Astrocyte (in vitro differentiated cells and primary cell): ENCODE results near the gene MAN2A1. TPM values are rescaled to one million over a fixed set of nuclear protein-coding genes. Genes with fewer than 3 reads are reported as not detected.

ENCODE experiments used
- DNase-seq: peaks from one replicate; pipeline ENCODE4 v3.0.0-alpha.2; 2010; ENCODE audit warnings: low read depth
- FAIRE-seq: peaks from 2 replicates; lab custom pipeline; 2011; peaks lifted over from hg19 to GRCh38; lab: Jason Lieb, UNC
- H2AFZ ChIP-seq: 2 replicates; pipeline ENCODE4 v1.6.0; 2012; ENCODE audit warnings: low read depth, low read length, inconsistent platforms
- H3K27ac ChIP-seq: 2 replicates; pipeline ENCODE4 v1.5.1; 2011; ENCODE audit warnings: low read depth, low read length, inconsistent platforms
- H3K27me3 ChIP-seq: 2 replicates; pipeline ENCODE4 v1.6.0; 2011; ENCODE audit warnings: low read length, inconsistent platforms; ENCODE audit not compliant: insufficient read depth
- H3K36me3 ChIP-seq: 2 replicates; pipeline ENCODE4 v1.5.1; 2011; ENCODE audit warnings: low read length, inconsistent platforms; ENCODE audit not compliant: insufficient read depth
- H3K4me1 ChIP-seq: 2 replicates; pipeline ENCODE4 v1.5.1; 2011; ENCODE audit warnings: low read length, inconsistent platforms; ENCODE audit not compliant: insufficient read depth
- H3K4me2 ChIP-seq: 2 replicates; pipeline ENCODE4 v1.6.0; 2012; ENCODE audit warnings: low read length, inconsistent platforms
- H3K4me3 ChIP-seq: 2 replicates; pipeline ENCODE4 v1.5.1; 2011; ENCODE audit warnings: low read depth, mild to moderate bottlenecking, low read length, inconsistent platforms; ENCODE audit not compliant: insufficient read depth
- H3K79me2 ChIP-seq: 2 replicates; pipeline ENCODE4 v1.6.0; 2012; ENCODE audit warnings: mild to moderate bottlenecking, low read length, inconsistent platforms; ENCODE audit not compliant: insufficient read depth
- H3K9ac ChIP-seq: 2 replicates; pipeline ENCODE4 v1.6.0; 2012; ENCODE audit warnings: mild to moderate bottlenecking, low read length, inconsistent platforms
- H3K9me3 ChIP-seq: 2 replicates; pipeline ENCODE4 v1.5.1; 2012; ENCODE audit warnings: low read depth, mild to moderate bottlenecking, low read length, inconsistent platforms; ENCODE audit not compliant: insufficient read depth
- H4K20me1 ChIP-seq: 2 replicates; pipeline ENCODE4 v1.6.0; 2012; ENCODE audit warnings: low read length, inconsistent platforms; ENCODE audit not compliant: insufficient read depth
- H3K27ac Mint-ChIP-seq: one replicate; pipeline ENCODE4 v1.8.0; 2021; ENCODE audit warnings: mild to moderate bottlenecking, mixed read lengths; ENCODE audit not compliant: unreplicated experiment
- H3K27me3 Mint-ChIP-seq: one replicate; pipeline ENCODE4 v1.8.0; 2021; ENCODE audit warnings: low read depth, mixed read lengths; ENCODE audit not compliant: unreplicated experiment
- H3K36me3 Mint-ChIP-seq: one replicate; pipeline ENCODE4 v1.8.0; 2021; ENCODE audit warnings: low read depth, mixed read lengths; ENCODE audit not compliant: unreplicated experiment
- H3K4me1 Mint-ChIP-seq: one replicate; pipeline ENCODE4 v1.8.0; 2021; ENCODE audit warnings: low read depth, mixed read lengths; ENCODE audit not compliant: unreplicated experiment
- H3K4me3 Mint-ChIP-seq: one replicate; pipeline ENCODE4 v1.8.0; 2021; ENCODE audit warnings: mild to moderate bottlenecking, moderate library complexity, mixed read lengths; ENCODE audit not compliant: unreplicated experiment
- H3K9me3 Mint-ChIP-seq: one replicate; pipeline ENCODE4 v1.8.0; 2021; ENCODE audit warnings: mild to moderate bottlenecking, mixed read lengths; ENCODE audit not compliant: unreplicated experiment
- EZH2 ChIP-seq: IDR thresholded peaks from 2 replicates; pipeline ENCODE4 v1.6.1; 2012; ENCODE audit warnings: mild to moderate bottlenecking, low read length, inconsistent platforms; ENCODE audit not compliant: insufficient read depth
- total RNA-seq: library from RNA; stranded (reverse); gene quantifications from 2 replicates; pipeline ENCODE4 v1.2.1, GENCODE V29; 2021
- TF ChIP-seq, protein P1 (sequence below): IDR thresholded peaks from 2 replicates; pipeline ENCODE4 v1.5.1; 2011; ENCODE audit warnings: low read depth, mild to moderate bottlenecking, inconsistent platforms, low read length, moderate library complexity; ENCODE audit not compliant: insufficient read depth

The MAN2A1 gene
- total RNA-seq, 1 donor from 2014 or later, result 109 TPM

DNA sequence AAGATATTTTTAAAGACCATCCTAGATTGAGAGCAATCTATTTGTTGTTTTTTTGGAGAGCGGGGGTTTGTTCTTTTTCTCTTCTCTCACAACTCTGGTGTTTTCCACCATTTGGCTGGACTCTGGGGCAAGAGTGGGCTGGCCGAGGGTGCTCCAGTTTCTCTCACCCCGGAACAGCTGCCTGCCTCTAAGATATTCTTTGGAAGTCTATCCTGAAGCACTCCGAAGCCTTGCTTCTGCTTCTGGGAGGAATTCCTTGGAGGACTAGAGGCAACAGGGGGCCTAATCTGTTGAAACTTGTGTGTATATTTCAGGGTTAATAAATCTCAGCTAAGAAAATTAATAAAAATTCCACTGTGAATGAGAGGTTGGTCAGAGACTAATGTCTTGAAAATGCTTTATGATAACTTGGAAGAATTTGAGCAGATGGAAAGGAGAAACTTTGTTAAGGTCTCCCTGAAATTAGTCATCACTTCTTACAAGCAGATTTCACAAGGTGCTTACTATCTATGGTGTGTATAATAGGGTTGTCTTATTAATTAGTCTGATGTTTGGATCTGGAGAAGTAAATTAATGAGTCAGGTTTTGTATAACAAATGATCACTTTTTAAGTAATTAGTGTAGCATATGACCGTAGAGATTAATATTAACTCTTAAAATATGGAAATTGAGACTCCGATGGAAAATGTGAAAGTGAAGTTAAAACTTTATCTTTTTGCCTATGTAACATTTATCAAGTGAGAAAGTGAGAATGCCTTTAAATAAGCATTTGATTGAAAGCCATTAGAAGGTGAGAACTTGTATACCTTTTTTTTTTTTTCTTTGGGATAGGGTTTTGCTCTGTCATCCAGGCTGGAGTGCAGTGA lies 4.0 kb downstream of the MAN2A1 start:
- no peak overlapping the region for H2AFZ ChIP-seq
- peak overlapping the region; percentile 2 for H3K27ac ChIP-seq
- H3K4me1 Mint-ChIP-seq, result peaks cover 55% of the 10 kb centered on the region
- FAIRE-seq (no peak), DNase-seq (peak; percentile 67)
- H3K4me3 ChIP-seq, result peak overlapping the region; percentile 7
- peaks cover 15% of the 10 kb centered on the region for H3K4me1 ChIP-seq
- peak overlapping the region; percentile 96 for H3K4me3 Mint-ChIP-seq
- peak overlapping the region; percentile 12 for H3K9ac ChIP-seq
- peak overlapping the region; percentile 73 for H3K27ac Mint-ChIP-seq
- peak overlapping the region; percentile 81 for H3K4me2 ChIP-seq
- no peaks in the 10 kb centered on the region for H3K27me3 Mint-ChIP-seq
- no peaks in the 10 kb centered on the region for H3K27me3 ChIP-seq
- H3K36me3 ChIP-seq, result no peaks in the 10 kb centered on the region
- H3K9me3 ChIP-seq, result no peaks in the 10 kb centered on the region
- TF ChIP-seq, protein P1, sequence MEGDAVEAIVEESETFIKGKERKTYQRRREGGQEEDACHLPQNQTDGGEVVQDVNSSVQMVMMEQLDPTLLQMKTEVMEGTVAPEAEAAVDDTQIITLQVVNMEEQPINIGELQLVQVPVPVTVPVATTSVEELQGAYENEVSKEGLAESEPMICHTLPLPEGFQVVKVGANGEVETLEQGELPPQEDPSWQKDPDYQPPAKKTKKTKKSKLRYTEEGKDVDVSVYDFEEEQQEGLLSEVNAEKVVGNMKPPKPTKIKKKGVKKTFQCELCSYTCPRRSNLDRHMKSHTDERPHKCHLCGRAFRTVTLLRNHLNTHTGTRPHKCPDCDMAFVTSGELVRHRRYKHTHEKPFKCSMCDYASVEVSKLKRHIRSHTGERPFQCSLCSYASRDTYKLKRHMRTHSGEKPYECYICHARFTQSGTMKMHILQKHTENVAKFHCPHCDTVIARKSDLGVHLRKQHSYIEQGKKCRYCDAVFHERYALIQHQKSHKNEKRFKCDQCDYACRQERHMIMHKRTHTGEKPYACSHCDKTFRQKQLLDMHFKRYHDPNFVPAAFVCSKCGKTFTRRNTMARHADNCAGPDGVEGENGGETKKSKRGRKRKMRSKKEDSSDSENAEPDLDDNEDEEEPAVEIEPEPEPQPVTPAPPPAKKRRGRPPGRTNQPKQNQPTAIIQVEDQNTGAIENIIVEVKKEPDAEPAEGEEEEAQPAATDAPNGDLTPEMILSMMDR, result no peak
- peaks cover 64% of the 10 kb centered on the region for H4K20me1 ChIP-seq
- H3K36me3 Mint-ChIP-seq, result peaks cover 2% of the 10 kb centered on the region
- peaks cover 88% of the 10 kb centered on the region for H3K79me2 ChIP-seq
- H3K9me3 Mint-ChIP-seq, result no peaks in the 10 kb centered on the region

DNA sequence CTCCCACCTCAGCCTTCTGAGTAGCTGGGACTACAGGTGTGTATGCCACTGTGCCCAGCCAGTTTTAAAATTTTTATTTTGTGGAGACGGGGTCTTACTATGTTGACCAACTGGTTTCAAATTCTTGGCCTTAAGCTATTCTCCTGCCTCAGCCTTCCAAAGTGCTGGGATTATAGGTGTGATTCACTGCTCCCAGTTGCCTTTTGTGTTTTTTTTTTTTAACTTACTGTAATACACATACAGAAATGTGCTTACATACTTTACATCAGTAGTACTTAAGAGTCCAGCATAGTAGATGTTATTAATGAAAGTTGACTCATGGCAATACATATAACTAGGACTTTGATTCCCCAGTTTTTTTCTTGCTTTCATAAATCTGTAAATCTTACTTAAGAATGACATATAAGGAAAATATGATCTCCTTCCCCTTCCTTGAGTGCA lies 4.7 kb downstream of the MAN2A1 start:
- DNase-seq (peak; percentile 70), FAIRE-seq (no peak)
- TF ChIP-seq EZH2, result no peak
- TF ChIP-seq, protein P1, result no peak
- Mint-ChIP-seq H3K36me3 (peaks cover 2% of the 10 kb centered on the region), H3K4me3 (no peak overlapping the region), H3K27me3 (no peaks in the 10 kb centered on the region), H3K27ac (peak overlapping the region; percentile 13), H3K9me3 (no peaks in the 10 kb centered on the region), H3K4me1 (peaks cover 59% of the 10 kb centered on the region)
- H2AFZ ChIP-seq, result no peak overlapping the region
- H3K4me1 ChIP-seq, result peaks cover 13% of the 10 kb centered on the region
- H3K4me2 ChIP-seq, result peak overlapping the region; percentile 81
- peaks cover 68% of the 10 kb centered on the region for H4K20me1 ChIP-seq
- H3K4me3 ChIP-seq, result no peak overlapping the region
- H3K9ac ChIP-seq, result no peak overlapping the region
- no peaks in the 10 kb centered on the region for H3K27me3 ChIP-seq
- H3K79me2 ChIP-seq, result peaks cover 96% of the 10 kb centered on the region
- H3K36me3 ChIP-seq, result no peaks in the 10 kb centered on the region
- no peaks in the 10 kb centered on the region for H3K9me3 ChIP-seq
- H3K27ac ChIP-seq, result peak overlapping the region; percentile 2
